A549 (cell line): ENCODE measurements around the gene NEURL3.

Experiments
- BHLHE40 ChIP-seq: IDR thresholded peaks from 2 replicates; pipeline ENCODE4 v1.6.1; 2012; ENCODE audit warnings: low read depth, low read length, inconsistent platforms
- CHD4 ChIP-seq: fragments of 200-600 bp; sonication (generic); IDR thresholded peaks from 2 replicates; pipeline ENCODE4 v1.6.1; 2016; ENCODE audit warnings: antibody characterized with exemption, mild to moderate bottlenecking, borderline replicate concordance
- CTCF ChIP-seq: fragments of >200 bp; sonication (Bioruptor Twin); formaldehyde crosslinking; IDR thresholded peaks from 3 replicates; pipeline ENCODE4 v1.5.1; 2016
- ELK1 ChIP-seq: fragments of 150-350 bp; IDR thresholded peaks from 2 replicates; pipeline ENCODE4 v1.6.1; 2014; ENCODE audit warnings: low read depth, mild to moderate bottlenecking, low read length
- FOSL2 ChIP-seq, 2 experiments: fragments of 450-650 bp in 1 of 2; fragments of >200 bp in 1 of 2; sonication (Bioruptor Twin) in 1 of 2; formaldehyde crosslinking; IDR thresholded peaks; 2 replicates each; pipeline versions ENCODE4 v1.5.0 to v1.6.1; 2016 to 2020; ENCODE audit warnings: mild to moderate bottlenecking in 1 of 2, moderate library complexity in 1 of 2
- JUN ChIP-seq, 2 experiments: fragments of >200 bp; sonication (Bioruptor Twin); formaldehyde crosslinking; IDR thresholded peaks; 2 replicates in 1 of 2; 3 replicates in 1 of 2; pipeline ENCODE4 v1.6.1; 2016 to 2017
- MAX ChIP-seq: IDR thresholded peaks from 2 replicates; pipeline ENCODE4 v1.6.1; 2012
- MYC ChIP-seq: IDR thresholded peaks from 2 replicates; pipeline ENCODE4 v1.6.1; 2012; ENCODE audit warnings: mild to moderate bottlenecking, inconsistent platforms, low read length, improper control_type of control experiment, borderline replicate concordance
- NFE2L2 ChIP-seq: fragments of 150-350 bp; conservative IDR thresholded peaks from 2 replicates; pipeline ENCODE4 v1.6.1; 2014; ENCODE audit warnings: low read length
- ZSCAN20 ChIP-seq: fragments of 250-450 bp; sonication (Bioruptor Pico); IDR thresholded peaks from 2 replicates; pipeline ENCODE4 v1.8.0; 2022; ENCODE audit warnings: mild to moderate bottlenecking, moderate library complexity

- TF ChIP-seq CTCF (no peak), MYC (no peak), JUN (IDR thresholded peaks at IDR 0.05) (no peak), BHLHE40 (no peak), NFE2L2 (no peak), FOSL2 (IDR thresholded peaks at IDR 0.05) (no peak), FOSL2 (CRISPR knock-in tag; IDR thresholded peaks at IDR 0.05) (no peak), CHD4 (no peak), MAX (no peak), ZSCAN20 (CRISPR knock-in tag) (no peak), ELK1 (no peak)
These were observed 53.1 kb downstream of the NEURL3 start for GRCh38 chr2:96452053-96452452.
